Measurements from ENCODE around the gene BNIP5. TPM values are rescaled to one million over a fixed set of nuclear protein-coding genes. Genes with fewer than 3 reads are reported as not detected.

Gene BNIP5
- polyA plus RNA-seq, 3 donors = 0.10 to 0.18 (median 0.11) TPM

- DNase-seq (ENCODE audit: extremely low read depth in 1 of 11, low read depth in 9 of 11, low spot score in 4 of 11) = peak in 2 of 11 donors; percentile 38 to 45
These were observed 6.8 kb downstream of the BNIP5 start for GRCh38 chr6:36329798-36330291.

- DNase-seq (ENCODE audit: extremely low read depth in 1 of 11, low read depth in 9 of 11, low spot score in 4 of 11) = no peak
These were observed 8.1 kb downstream of the BNIP5 start for GRCh38 chr6:36328600-36328999.

GRCh38 chr6:36327919-36328236 lies 8.8 kb downstream of the BNIP5 start:
- DNase-seq (ENCODE audit: extremely low read depth in 1 of 11, low read depth in 9 of 11, low spot score in 4 of 11) = no peak

GRCh38 chr6:36327226-36327918 lies 9.3 kb downstream of the BNIP5 start:
- no peak for DNase-seq (ENCODE audit: extremely low read depth in 1 of 11, low read depth in 9 of 11, low spot score in 4 of 11)

- peak in 7 of 11 donors; percentile 49 to 68 (median 63) for DNase-seq (ENCODE audit: extremely low read depth in 1 of 11, low read depth in 9 of 11, low spot score in 4 of 11)
These were observed 10.2 kb downstream of the BNIP5 start for GRCh38 chr6:36326356-36326995.

- no peak for DNase-seq (ENCODE audit: extremely low read depth in 1 of 11, low read depth in 9 of 11, low spot score in 4 of 11)
These were observed 12.0 kb downstream of the BNIP5 start for GRCh38 chr6:36324715-36325114.

GRCh38 chr6:36324191-36324590 lies 12.5 kb downstream of the BNIP5 start:
- no peak for DNase-seq (ENCODE audit: extremely low read depth in 1 of 11, low read depth in 9 of 11, low spot score in 4 of 11)

GRCh38 chr6:36323062-36323461 lies 13.6 kb downstream of the BNIP5 start:
- DNase-seq (ENCODE audit: extremely low read depth in 1 of 11, low read depth in 9 of 11, low spot score in 4 of 11) = no peak

- no peak for DNase-seq (ENCODE audit: extremely low read depth in 1 of 11, low read depth in 9 of 11, low spot score in 4 of 11)
These were observed 14.1 kb downstream of the BNIP5 start for GRCh38 chr6:36322591-36322990.

- no peak for DNase-seq (ENCODE audit: extremely low read depth in 1 of 11, low read depth in 9 of 11, low spot score in 4 of 11)
These were observed 16.2 kb downstream of the BNIP5 start for GRCh38 chr6:36320475-36320874.

GRCh38 chr6:36319821-36320220 lies 16.9 kb downstream of the BNIP5 start:
- DNase-seq (ENCODE audit: extremely low read depth in 1 of 11, low read depth in 9 of 11, low spot score in 4 of 11) = no peak

- DNase-seq (ENCODE audit: extremely low read depth in 1 of 11, low read depth in 9 of 11, low spot score in 4 of 11) = no peak
These were observed 17.3 kb downstream of the BNIP5 start for GRCh38 chr6:36319436-36319762.

- no peak for DNase-seq (ENCODE audit: extremely low read depth in 1 of 11, low read depth in 9 of 11, low spot score in 4 of 11)
These were observed 17.8 kb downstream of the BNIP5 start for GRCh38 chr6:36318690-36319435.

- DNase-seq (ENCODE audit: extremely low read depth in 1 of 11, low read depth in 9 of 11, low spot score in 4 of 11) = no peak
These were observed 19.1 kb downstream of the BNIP5 start for GRCh38 chr6:36317623-36318022.

GRCh38 chr6:36315921-36316320 lies 20.8 kb downstream of the BNIP5 start:
- no peak for DNase-seq (ENCODE audit: extremely low read depth in 1 of 11, low read depth in 9 of 11, low spot score in 4 of 11)

GRCh38 chr6:36314221-36315014 lies 22.3 kb downstream of the BNIP5 start:
- no peak for DNase-seq (ENCODE audit: extremely low read depth in 1 of 11, low read depth in 9 of 11, low spot score in 4 of 11)

- DNase-seq (ENCODE audit: extremely low read depth in 1 of 11, low read depth in 9 of 11, low spot score in 4 of 11) = no peak
These were observed 23.1 kb downstream of the BNIP5 start for GRCh38 chr6:36313649-36313936.

GRCh38 chr6:36312854-36313648 lies 23.6 kb downstream of the BNIP5 start:
- no peak for DNase-seq (ENCODE audit: extremely low read depth in 1 of 11, low read depth in 9 of 11, low spot score in 4 of 11)

- no peak for DNase-seq (ENCODE audit: extremely low read depth in 1 of 11, low read depth in 9 of 11, low spot score in 4 of 11)
These were observed 26.8 kb downstream of the BNIP5 start for GRCh38 chr6:36309900-36310299.
